Vagina (tissue), 2 donors: ENCODE results near the gene HDAC8. TPM values are rescaled to one million over a fixed set of nuclear protein-coding genes. Genes with fewer than 3 reads are reported as not detected.

Source experiments
- DNase-seq, 2 donors: peaks; one replicate each; pipeline ENCODE4 v3.0.0-alpha.2; 2017; ENCODE audit errors: extremely low spot score in 2 of 2
- H3K27ac ChIP-seq: fragments of 200-600 bp; sonication (generic); one replicate; pipeline ENCODE4 v1.5.1; 2019
- H3K27me3 ChIP-seq: fragments of 200-600 bp; sonication (generic); one replicate; pipeline ENCODE4 v1.5.1; 2019
- H3K36me3 ChIP-seq, 2 donors: fragments of 200-600 bp; sonication (generic); one replicate each; pipeline ENCODE4 v1.5.1; 2017 to 2019
- H3K4me1 ChIP-seq: fragments of 200-600 bp; sonication (generic); one replicate; pipeline ENCODE4 v1.5.1; 2019
- H3K4me3 ChIP-seq, 2 donors: fragments of 200-600 bp; sonication (generic); 1 replicate in 1 of 2; 2 replicates in 1 of 2; pipeline ENCODE4 v1.5.1; 2016 to 2019
- H3K9me3 ChIP-seq: fragments of 200-600 bp; sonication (generic); one replicate; pipeline ENCODE4 v1.5.1; 2019
- POLR2A ChIP-seq, 2 donors: fragments of 450-650 bp; IDR thresholded peaks; one replicate each; pipeline ENCODE4 v1.6.1; 2017; ENCODE audit warnings: antibody characterized with exemption in 2 of 2, mild to moderate bottlenecking in 2 of 2, moderate library complexity in 2 of 2
- POLR2AphosphoS5 ChIP-seq, 2 donors: sonication (generic); formaldehyde crosslinking; IDR thresholded peaks; one replicate each; pipeline ENCODE4 v1.9.0; 2017; ENCODE audit warnings: antibody characterized with exemption in 2 of 2, mild to moderate bottlenecking in 2 of 2, low read depth in 1 of 2; ENCODE audit not compliant: insufficient read depth in 1 of 2
- intact Hi-C: fragments of 100-400 bp; cut with DNase I; formaldehyde crosslinking; loops from one replicate; pipeline ENCODE4 v1.15.1; 2023
- total RNA-seq: library from RNA; depleted of rRNA; stranded (reverse); fragments of >200 nt; gene quantifications from one replicate; pipeline ENCODE4 v1.2.3, GENCODE V29; 2016
- TF ChIP-seq, protein P1 (sequence below), 3 experiments: fragments of 450-650 bp in 2 of 3; fragments of 200-600 bp in 1 of 3; sonication (generic) in 1 of 3; IDR thresholded peaks; one replicate each; pipeline ENCODE4 v1.5.1; 2017 to 2019; ENCODE audit warnings: antibody characterized with exemption in 3 of 3, mild to moderate bottlenecking in 2 of 3, moderate library complexity in 2 of 3

Gene HDAC8
- total RNA-seq, 1 donor from 2014 or later, result 33.4 TPM

- Histone ChIP-seq H3K36me3 (no peaks in the 10 kb centered on the region), H3K9me3 (no peaks in the 10 kb centered on the region), H3K4me1 (peaks cover 4% of the 10 kb centered on the region), H3K4me3 (no peak overlapping the region), H3K27ac (no peak overlapping the region), H3K27me3 (peaks cover 2% of the 10 kb centered on the region)
- TF ChIP-seq POLR2AphosphoS5 (IDR thresholded peaks at IDR 0.05; ENCODE audit: insufficient read depth in 1 of 2, low read depth in 1 of 2), result no peak
- TF ChIP-seq POLR2A (IDR thresholded peaks at IDR 0.05), result no peak
- TF ChIP-seq, protein P1, sequence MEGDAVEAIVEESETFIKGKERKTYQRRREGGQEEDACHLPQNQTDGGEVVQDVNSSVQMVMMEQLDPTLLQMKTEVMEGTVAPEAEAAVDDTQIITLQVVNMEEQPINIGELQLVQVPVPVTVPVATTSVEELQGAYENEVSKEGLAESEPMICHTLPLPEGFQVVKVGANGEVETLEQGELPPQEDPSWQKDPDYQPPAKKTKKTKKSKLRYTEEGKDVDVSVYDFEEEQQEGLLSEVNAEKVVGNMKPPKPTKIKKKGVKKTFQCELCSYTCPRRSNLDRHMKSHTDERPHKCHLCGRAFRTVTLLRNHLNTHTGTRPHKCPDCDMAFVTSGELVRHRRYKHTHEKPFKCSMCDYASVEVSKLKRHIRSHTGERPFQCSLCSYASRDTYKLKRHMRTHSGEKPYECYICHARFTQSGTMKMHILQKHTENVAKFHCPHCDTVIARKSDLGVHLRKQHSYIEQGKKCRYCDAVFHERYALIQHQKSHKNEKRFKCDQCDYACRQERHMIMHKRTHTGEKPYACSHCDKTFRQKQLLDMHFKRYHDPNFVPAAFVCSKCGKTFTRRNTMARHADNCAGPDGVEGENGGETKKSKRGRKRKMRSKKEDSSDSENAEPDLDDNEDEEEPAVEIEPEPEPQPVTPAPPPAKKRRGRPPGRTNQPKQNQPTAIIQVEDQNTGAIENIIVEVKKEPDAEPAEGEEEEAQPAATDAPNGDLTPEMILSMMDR (IDR thresholded peaks at IDR 0.05), result no peak
- intact Hi-C loops, result no loop called here
- no peak for DNase-seq
These were observed 272.6 kb downstream of the HDAC8 start for GRCh38 chrX:72299891-72300630.

- intact Hi-C loops, result no loop called here
- no peaks in the 10 kb centered on the region for H3K9me3 ChIP-seq
- H3K4me1 ChIP-seq, result no peaks in the 10 kb centered on the region
- H3K36me3 ChIP-seq, result no peaks in the 10 kb centered on the region
- no peak overlapping the region for H3K4me3 ChIP-seq
- TF ChIP-seq POLR2A (IDR thresholded peaks at IDR 0.05), result no peak
- no peak for TF ChIP-seq POLR2AphosphoS5 (IDR thresholded peaks at IDR 0.05; ENCODE audit: insufficient read depth in 1 of 2, low read depth in 1 of 2)
- TF ChIP-seq, protein P1 (IDR thresholded peaks at IDR 0.05), result no peak
- DNase-seq, result peak in 1 of 2 donors; percentile 72
- no peak overlapping the region for H3K27ac ChIP-seq
- H3K27me3 ChIP-seq, result no peaks in the 10 kb centered on the region
These were observed 274.5 kb downstream of the HDAC8 start for GRCh38 chrX:72297953-72298730.

- H3K36me3 ChIP-seq, result no peaks in the 10 kb centered on the region
- no peaks in the 10 kb centered on the region for H3K27me3 ChIP-seq
- H3K4me3 ChIP-seq, result no peak overlapping the region
- no peak overlapping the region for H3K27ac ChIP-seq
- H3K9me3 ChIP-seq, result no peaks in the 10 kb centered on the region
- H3K4me1 ChIP-seq, result no peaks in the 10 kb centered on the region
- TF ChIP-seq POLR2AphosphoS5 (IDR thresholded peaks at IDR 0.05; ENCODE audit: insufficient read depth in 1 of 2, low read depth in 1 of 2), result no peak
- no peak for TF ChIP-seq POLR2A (IDR thresholded peaks at IDR 0.05)
- TF ChIP-seq, protein P1 (IDR thresholded peaks at IDR 0.05), result no peak
- intact Hi-C loops, result no loop called here
- DNase-seq, result no peak
These were observed 275.7 kb downstream of the HDAC8 start for GRCh38 chrX:72296991-72297390.

- DNase-seq, result peak; percentile 60 to 81
- H3K4me3 ChIP-seq, result no peak overlapping the region
- no peak for TF ChIP-seq POLR2A (IDR thresholded peaks at IDR 0.05)
- no peak for TF ChIP-seq POLR2AphosphoS5 (IDR thresholded peaks at IDR 0.05; ENCODE audit: insufficient read depth in 1 of 2, low read depth in 1 of 2)
- TF ChIP-seq, protein P1 (IDR thresholded peaks at IDR 0.05), result no peak
- H3K9me3 ChIP-seq, result no peaks in the 10 kb centered on the region
- no peaks in the 10 kb centered on the region for H3K36me3 ChIP-seq
- intact Hi-C loops, result no loop called here
- H3K27me3 ChIP-seq, result no peaks in the 10 kb centered on the region
- no peak overlapping the region for H3K27ac ChIP-seq
- no peaks in the 10 kb centered on the region for H3K4me1 ChIP-seq
These were observed 276.9 kb downstream of the HDAC8 start for GRCh38 chrX:72295745-72296144.

- Histone ChIP-seq H3K4me3 (no peak overlapping the region), H3K27ac (no peak overlapping the region), H3K4me1 (no peaks in the 10 kb centered on the region), H3K9me3 (no peaks in the 10 kb centered on the region), H3K27me3 (no peaks in the 10 kb centered on the region), H3K36me3 (no peaks in the 10 kb centered on the region)
- intact Hi-C loops, result no loop called here
- DNase-seq, result no peak
- no peak for TF ChIP-seq POLR2AphosphoS5 (IDR thresholded peaks at IDR 0.05; ENCODE audit: insufficient read depth in 1 of 2, low read depth in 1 of 2)
These were observed 278.1 kb downstream of the HDAC8 start for GRCh38 chrX:72294497-72294896.
